Dedifferentiated amniotic fluid mesenchymal stem cell (primary cell): ENCODE results near the gene TMEM131L.

Experiments used
- DNase-seq: peaks from one replicate; pipeline ENCODE4 v3.0.0-alpha.2; 2016; ENCODE audit errors: extremely low spot score

Gene TMEM131L

DNA sequence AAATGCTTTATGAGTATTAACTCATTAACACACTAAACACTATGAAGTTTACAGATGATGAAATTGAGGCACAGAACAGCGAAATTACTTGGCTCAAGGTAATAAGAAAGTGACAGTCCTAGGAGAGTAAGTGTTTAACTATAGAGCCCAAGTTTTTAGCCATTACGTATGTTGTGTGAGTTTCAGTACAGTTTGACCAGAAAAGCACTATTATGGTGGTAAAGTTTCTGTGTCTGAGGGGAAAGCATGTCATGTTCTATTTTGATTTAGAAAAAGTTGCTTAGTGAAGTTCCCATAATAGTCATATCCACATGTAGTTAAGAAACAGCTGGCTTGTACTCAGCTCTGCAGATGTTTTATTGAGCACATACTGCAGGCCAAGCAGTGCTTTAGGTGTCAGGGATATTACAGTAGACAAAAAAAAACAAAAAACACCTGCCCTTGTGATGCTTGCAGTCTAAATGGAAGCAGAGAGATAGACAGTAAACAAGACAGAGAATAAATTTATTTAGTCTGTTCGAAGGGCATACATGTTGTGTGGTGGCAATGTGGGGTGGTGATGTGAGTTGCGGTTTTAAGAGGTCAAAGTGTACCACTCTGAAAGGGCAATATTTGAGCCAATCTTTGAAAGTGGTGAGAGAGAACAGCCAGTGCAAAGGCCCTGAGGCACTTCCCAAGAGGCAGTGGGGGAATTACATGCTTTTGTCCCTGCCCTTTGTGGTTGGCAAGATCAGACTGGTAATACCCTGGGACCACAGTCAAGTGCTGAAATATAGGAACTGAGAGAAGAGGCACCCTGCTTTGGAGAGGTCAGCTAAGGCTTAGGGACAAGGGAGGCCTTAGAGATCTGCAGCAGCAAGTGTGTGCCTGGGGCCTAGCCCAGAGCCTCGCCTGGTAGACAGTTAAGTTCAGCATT is 6.2 kb downstream of the TMEM131L start:
- no peak for DNase-seq

DNA sequence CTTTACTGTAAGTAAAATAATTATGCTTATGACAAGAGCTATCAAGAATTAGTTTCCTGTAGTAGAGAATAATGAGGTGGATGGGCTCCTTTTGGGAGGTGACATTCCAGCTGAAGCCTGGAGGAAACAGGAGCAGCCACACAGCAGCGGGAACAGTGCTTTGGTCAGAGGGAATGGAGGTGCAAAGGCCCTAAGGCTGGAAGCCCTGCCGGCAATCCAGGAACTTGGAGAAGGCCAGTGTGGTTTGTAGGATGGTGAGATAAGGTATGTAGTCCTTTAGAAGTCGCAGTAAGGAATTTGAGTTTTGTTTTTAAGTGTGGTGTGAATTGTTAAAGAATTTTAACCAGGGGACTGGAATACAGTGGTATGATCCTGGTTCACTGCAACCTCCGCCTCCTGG is 8.1 kb downstream of the TMEM131L start:
- no peak for DNase-seq

DNA sequence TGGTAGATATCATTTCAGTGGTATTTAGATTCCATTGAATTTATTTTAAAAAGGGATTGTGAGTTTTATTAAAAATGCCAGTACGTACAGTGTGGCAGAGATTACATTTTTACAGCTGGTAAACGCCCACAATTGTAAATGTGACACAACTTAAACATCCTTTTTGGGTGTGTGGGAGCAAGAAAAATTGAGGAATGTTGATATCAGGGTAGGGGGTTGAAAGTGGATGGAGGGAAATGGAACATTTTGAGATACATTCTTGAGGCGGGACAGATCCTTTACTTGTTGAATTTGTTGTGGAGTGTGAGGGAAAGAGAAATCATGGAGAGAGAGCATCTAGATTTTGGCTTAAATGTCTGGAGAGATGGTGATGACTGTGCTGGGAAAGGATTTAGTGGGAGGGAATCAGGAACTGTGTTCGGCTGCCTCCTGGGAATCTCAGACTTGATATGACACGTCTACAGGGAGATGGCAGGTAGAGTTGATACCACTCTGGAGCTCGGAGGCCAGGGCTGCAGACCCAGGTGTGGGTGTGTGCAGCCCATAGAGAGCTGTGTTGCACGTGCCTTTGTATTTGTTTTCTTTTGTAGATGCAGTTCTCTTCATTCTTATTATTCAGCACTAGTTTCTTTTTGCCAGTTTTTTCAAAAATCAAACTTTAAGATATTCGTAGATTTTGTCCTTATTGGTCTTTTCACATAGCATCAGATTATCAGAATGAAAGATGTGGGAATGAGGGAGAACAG is 10.8 kb downstream of the TMEM131L start:
- no peak for DNase-seq

DNA sequence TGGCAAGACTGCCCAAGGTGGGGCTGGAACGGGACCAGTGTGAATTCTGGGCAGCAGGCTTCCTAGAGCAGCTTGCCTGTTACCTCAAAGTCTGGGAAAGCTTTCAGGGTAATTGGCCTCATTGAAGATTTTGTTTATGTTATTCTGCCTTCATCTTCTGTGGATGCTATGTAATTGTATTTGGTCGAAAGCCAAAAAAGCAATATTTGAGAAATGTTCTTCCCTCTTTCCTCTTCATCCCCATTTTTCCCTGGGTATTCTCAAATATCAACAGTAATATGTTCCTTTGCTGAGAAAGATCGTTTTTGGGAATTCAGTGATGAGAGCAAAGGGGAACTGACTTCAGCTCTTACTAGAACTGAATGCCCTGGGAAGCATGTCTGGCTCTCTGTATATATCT is 12.9 kb downstream of the TMEM131L start:
- DNase-seq: no peak

DNA sequence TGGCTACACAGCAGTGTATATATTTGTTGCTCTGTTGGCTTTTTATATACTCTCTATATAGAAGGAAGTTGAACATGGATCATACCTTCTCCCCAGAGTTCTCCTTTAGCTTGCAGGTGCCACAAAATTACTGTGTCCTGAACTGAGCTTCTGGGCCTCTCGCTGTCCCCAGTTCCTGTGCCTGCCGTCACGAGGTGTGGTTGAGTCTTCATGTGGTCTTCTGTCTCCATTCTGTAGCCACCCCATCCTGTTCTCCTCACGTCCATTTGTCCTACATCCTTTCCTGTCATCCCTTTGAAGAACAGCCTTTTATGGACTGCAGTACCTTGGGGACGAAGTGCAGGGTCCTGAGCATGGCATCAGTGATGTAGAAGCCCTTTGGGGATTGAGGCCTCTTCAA is 14.5 kb downstream of the TMEM131L start:
- DNase-seq: no peak

DNA sequence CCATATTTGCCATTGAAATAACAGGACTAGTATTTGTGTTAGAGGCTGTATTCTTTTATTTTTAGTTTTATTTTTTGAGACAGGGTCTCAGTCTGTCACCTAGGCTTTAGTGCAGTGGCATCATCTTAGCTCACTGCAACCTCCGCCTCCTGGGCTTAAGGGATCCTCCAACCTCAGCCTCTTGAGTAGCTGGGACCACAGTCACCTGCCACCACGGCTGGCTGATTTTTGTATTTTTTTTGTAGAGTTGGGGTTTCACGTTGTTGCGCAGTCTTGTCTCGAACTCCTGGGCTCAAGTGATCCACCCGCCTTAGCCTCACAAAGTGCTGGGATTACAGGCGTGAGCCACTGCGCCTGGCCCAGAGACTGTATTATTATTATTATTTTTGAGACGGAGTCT is 15.3 kb downstream of the TMEM131L start:
- DNase-seq: no peak

DNA sequence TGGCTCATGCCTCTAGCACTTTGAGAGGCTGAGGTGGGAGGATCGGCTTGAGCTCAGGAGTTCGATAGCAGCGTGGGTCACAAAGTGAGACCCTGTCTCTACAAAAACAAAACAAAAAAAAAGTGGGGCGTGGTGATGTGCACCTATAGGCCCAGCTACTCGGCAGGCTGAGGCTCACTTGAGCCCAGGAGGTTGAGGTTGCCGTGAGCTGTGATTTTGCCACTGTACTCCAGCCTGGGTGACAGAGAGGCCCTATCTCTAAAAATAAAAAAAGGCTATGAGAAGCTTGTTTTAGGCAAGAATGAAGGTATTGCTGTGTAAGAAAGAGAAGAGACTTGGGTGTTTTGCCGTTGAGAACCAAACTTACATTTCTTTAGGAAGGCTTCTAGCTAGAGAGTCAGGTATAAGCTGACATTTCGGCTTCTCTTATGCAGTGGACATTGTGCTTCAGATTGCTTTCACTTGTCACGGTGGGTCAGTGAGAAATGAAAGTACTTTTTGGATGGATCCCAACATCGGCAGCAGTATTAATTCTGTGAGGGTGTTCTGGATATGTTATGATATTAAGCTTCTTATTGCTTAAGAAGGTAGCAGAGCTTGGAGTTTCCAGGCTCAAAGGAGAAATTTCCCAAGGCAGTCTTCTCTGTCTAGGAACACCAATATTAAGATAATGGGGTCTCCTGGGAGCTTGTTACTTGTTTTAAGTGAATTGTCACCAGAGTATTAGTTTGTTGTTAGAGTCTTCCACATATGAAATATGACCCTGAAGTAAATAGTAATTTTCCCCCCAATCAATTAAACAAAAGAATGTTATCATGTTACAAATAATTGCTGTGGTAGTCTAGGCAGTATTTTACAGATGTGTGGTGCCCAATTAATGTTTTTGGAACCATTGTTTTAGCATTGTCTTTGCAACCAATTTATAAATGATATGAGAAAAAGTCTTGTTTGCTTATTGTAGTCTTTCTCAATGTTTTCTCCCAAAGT is 17.6 kb downstream of the TMEM131L start:
- no peak for DNase-seq

DNA sequence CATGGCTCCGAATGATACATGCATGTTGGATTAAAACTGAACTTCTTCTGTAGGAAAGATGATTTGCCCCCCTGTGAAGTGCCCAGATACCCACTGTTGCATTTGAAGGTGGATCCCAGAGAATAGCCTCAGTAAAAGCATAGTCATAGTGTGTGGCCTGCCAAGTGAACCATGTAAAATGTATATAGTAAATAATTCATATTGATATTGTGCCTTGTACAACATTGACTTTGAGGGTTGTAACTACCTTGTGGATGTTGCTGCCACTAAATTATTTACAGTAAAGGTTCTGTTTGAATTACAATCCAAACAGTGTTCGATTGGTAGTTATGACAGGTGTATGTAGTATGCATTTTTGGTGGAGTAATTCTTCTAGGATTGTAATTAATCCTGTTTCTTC is 19.2 kb downstream of the TMEM131L start:
- DNase-seq: no peak

DNA sequence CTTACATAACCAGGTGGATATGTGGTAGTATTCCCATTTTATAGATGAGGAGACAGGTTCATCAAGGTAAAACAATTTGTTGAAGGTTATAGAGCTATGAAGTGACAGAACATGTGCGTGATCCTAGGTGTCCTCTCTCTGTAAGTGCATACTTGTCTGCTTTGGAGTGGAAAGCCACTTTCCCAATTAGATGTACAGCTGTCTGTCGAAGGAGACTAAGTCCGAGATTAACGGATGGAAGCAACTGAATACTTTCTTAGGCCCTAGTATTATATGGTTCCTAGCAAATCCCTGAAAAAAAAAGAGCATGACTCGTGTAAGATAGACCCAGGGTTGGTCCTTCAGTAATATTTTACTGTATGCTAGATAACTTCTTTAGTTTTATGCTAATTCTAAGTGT is 19.7 kb downstream of the TMEM131L start:
- no peak for DNase-seq

DNA sequence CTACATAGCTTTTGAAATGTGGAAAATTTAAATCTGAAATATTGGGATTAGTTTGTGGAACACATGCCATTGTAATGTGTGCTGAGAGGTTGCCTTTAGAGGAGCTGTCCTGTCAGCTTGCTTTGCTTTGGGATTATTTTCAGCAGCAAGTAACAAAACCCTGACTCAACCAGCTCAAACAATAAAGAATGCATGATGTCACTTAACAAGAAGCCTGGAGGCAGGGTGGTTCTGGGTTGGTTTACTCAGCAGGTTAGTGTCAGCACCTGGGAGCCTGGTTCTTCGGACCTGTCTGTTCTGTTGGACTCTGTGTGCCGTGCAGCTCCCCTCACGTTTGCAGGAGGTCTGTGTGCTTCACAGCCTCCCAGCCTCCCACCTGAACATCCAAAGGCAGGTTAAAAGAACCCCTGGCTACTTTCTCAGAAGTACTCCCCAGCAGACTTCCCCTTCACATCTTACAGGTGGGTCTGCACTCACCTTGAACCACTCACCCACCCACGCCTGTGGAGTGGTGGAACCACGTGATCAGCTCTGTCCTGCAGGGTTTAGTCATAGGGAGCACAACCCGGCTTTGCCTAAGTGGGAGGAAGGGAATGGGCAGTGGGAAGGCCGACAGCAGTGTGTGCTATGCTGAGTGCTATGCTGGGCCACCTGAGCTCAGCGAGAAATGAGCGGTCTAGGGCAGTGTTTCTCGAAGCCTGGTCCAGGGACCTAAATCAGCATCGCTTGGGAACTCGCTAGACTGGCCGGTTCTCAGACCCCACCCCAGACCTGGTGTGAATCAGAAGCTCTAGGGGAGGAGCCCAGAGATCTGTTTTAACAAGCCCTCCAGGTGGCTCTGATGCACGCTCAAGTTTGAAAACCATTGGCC is 20.4 kb downstream of the TMEM131L start:
- DNase-seq: peak; percentile 85

DNA sequence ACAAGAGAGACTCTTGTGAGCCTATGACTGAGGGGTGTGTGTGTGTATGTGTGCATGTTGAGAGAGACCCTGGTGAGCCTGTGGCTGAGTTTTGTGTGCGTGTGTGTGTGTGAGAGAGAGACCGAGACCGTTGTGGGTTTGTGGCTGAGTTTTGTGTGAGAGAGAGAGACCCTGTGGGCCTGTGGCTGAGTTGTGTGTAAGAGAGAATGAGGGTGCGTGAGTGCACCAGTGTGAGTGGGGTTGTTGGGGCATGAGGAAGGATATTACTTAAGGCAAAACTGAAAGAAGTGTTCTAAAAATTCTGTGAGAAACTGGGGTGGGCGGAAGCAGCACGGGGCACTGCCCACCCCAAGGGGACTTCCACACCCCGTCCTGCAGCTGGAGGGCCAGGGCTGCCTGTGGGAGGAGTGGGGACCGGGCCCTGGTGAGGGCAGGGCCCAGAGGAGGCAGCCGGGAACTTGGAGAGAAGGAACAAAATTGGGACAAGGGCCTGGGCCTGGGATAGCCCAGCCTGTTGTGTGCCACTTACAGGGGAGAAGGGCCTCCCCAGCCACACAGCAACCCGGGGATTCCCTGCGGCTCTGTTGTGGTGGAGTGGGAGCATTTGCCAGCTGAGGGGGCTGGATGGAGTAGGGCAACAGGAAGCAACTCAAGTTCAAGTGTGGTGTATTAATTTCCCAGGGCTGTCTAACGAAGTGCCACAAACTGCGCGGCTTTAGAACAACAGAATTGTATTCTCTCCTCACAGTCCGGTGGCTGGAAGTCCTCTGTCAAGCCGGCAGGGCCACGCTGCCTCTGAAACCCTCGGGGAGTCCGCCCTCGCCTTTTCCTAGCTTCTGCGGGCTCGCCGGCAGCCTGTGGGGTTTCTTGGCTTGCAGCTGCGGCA is 22.1 kb downstream of the TMEM131L start:
- no peak for DNase-seq

DNA sequence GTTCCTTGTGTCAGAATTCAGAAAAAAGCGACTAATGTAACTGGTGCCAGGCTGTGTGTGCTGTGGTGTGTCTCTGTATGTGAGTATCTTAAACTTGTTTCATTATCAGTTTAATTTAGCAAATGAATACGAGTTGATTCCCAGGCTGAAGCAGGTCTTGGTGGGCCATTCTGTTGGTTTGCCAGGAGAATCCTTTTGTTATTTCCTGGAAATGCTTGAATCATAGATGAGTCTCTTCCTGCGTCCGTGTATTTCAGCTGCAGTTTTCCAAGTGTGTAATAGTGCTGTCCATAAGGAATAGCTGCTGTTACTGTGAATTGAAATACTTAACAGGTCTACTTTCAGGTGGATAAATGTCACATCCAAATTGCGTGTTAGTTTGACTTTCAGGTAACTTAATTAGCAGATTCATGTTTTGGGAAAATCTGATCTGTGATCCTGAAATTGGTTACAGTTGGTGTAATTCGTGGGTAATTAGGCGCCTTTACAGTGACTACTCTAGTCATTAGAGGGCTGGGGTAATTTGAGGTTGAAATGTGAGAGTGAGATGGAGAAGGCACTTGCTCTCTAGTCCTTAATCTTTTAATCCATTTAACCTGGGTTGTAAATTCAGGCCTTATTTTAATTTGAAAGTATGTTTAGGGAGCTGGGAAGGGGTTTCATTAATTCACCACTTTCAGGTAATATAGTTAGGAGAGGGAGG is 23.8 kb downstream of the TMEM131L start:
- DNase-seq: no peak

DNA sequence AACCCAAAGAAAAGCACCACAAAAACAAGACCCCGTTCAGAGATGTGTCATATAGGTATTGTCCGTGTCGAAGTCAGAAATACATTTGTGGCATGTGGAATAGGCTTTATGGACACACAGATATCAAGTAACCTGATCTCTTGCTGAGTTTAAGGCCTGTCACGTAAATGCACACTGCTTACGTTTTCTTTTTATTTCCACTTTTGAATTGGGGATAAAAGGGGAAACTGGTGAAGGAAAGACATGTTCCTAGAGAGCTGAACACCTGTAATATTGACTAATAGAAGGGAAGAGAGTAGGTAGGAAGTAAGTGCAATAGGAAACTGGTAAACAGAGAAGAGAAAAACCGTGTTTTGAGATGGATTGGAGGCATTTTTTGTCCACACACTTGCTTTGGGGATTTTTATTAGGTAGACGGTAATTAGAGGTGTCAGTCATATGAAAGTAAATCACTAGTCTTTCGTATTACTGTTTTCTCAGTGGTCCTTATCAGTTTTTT is 24.9 kb downstream of the TMEM131L start:
- DNase-seq: no peak

DNA sequence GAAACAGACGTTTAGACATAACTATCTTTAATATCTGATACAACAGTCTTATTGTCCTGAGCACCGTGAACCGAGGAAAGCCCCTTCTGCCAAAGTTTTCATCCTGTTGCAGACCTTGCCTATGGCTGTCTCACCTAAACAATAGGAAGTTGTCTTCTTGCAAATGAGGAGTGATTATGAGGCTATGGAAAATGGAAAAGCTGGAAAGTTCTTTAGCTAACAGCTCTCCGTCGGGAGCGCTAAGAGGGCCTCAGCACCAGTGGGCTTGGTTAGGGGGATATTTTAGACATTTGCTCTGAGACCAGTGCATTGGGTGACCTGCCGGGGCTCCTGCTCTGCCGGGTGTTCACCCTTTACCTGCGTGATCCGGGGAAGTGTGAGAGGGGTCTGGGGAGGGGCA is 28.4 kb downstream of the TMEM131L start:
- DNase-seq: no peak

DNA sequence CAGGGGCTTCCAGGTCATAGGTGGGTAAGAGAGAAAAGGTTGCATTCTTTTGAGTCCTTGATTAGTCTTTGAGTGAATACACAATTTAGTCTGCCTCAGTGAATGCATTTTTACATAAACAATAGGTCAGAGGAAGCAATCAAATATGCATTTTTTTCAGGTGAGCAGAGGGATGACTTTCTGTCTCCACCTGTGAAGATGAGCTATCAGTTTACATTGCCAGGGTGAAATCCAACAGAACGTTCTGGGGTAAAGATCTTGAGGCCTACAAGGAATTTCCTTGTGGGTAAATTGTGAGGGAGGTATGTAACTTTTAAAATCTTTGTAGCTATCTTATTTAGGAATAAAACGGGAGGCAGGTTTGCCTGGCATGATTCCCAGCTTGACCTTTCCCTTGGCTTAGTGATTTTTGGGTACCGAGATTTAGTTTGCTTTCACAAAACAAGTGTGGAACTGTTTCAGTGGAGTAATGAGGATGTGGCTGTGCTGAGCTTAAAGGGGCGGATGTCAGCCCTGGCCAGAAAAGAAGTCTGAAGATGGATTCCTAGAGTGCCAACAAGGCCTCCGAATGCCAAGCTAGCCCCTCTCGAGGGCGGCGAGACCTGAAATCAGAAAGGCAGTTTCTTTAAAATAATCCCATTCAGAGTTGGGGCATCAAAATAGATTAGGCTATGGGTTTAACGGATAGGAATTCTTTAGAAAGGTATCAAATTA is 29.5 kb downstream of the TMEM131L start:
- no peak for DNase-seq

DNA sequence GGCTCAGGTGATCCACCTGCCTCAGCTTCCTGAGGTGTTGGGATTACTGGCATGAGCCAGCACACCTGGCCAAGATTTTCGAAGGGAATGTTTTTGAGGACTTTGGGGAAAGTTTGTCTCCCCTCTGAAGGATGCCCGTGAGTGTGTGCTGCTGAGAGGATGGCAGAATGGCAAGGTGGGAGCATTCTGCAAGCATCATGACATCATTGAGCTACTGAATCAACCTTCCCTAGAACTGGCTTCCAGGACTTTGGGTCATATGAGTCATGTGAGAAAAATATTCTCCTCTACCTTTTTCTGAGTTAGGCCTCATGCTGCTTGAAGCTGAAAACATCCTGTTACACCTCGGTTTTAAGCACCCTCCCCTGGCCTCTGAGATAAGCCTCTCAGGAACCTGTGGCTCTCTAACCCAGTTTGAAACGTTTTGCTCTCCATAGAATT is 31.0 kb downstream of the TMEM131L start:
- DNase-seq: no peak

DNA sequence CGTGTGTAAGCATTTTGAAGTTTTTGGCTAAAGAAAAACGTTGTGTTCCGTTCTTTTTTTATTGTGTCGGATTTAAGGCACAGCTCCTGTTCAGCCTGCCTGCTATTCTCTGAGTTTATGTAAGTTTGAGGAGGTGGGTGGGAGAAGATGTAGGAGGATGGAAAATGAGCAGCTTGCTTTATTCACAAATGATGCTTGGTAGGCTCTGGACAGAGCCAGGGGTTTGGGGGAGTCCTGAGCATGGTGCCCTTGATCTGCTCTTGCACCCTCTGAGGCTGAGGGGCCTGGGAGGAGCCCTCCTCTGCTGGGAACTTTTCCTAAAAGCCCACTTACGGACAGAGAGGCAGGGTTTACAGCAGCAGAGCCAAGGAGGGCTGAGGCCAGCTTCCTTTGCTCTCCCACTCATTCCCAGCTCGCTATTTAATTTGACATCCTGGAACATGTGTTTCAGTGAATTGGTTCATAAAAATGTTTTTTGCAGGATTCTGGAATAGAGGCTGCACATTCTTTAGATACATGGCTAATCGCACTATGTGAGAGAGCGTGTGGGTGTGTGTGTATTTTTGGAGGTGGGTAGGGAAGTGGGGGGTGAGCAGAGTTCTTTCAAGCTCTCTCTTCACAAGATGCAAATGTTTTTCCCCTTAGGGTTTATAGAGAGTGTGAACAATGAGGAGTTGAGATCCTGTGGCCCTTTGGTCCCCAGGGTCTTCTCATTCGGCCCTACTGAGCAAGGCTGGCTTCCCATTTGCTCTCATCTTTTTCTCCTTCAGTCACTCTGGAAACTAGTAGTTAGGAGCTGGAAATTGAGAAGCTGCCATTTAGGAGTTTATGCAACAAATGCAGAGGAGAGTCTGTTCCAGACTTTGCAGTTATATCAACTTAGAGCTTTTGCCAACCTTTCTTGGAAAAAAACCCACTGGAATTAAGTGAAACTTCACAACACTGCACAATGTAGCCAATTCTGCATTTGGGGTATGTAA is 32.1 kb downstream of the TMEM131L start:
- DNase-seq: peak; percentile 75
